NCI-H460 (cell line): ENCODE measurements around the gene CDH23. TPM values are rescaled to one million over a fixed set of nuclear protein-coding genes. Genes with fewer than 3 reads are reported as not detected.

Experiments
- DNase-seq: peaks from one replicate; pipeline ENCODE4 v3.0.0-alpha.2; 2016; ENCODE audit warnings: low read depth; ENCODE audit errors: extremely low read depth
- total RNA-seq: library from RNA; depleted of rRNA; stranded (reverse); fragments of >200 nt; shearing (Covaris generic); gene quantifications from 2 replicates; pipeline ENCODE4 v1.2.3, GENCODE V29; 2014

The CDH23 gene
- total RNA-seq, 1 experiment from 2014 or later = under 0.01 TPM

DNA sequence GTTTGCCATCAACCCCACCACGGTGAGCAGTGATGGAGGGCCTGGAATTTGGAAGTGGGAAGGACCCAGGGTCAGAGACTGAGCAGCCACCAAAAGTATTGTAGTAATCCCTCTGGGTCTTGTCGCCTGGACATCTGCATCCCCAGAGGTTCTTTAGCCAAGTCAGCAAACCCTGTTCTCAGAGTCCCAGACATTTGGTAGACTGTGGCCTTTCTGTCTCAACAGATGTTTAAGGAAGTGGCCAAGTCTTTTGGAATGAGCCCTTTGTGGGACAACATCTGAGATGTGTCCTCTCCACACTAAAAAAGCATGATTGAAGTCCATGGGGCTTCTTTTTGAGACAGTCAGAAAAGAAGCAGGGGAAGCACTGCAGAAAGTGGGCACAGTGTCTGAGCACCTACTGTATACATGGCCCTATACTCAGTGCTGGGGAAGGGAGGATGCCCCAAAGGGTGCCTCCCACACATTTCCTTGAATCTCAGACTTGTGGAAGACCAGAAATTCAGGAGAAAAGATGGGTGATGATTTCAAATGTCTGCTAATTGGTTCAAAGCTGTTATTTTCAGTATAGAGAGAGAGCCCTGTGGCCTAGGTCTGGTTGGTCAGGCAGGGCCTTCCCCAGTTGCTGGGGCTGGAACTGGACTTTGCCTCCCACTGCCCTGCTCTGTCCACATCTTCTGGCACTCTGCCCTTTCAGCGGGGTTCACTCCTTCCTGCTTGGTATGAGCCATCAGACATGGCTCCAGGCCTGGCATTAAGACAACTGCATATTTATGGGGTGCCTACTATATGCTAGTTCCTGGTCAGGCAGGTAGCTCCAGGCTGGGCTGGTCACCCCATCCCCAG is 403.1 kb downstream of the CDH23 start:
- no peak for DNase-seq

DNA sequence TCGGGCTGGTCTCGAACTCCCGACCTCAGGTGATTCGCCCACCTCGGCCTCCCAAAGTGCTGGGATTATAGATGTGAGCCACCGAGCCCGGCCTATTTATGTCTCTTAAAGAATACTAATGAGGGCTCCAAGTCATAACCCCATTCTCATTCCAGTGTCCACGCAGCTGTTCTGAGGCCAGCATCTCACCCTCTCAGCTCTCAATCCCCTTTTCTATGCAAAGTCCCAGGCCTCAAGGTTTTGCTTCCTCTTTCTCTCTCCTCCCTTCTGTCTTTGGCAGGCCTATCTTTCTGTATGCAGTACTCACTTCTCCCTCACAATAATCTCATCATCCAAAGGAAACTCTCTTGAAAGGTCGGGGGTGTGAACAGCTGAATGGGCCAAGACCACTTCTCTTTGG is 404.6 kb downstream of the CDH23 start:
- no peak for DNase-seq

DNA sequence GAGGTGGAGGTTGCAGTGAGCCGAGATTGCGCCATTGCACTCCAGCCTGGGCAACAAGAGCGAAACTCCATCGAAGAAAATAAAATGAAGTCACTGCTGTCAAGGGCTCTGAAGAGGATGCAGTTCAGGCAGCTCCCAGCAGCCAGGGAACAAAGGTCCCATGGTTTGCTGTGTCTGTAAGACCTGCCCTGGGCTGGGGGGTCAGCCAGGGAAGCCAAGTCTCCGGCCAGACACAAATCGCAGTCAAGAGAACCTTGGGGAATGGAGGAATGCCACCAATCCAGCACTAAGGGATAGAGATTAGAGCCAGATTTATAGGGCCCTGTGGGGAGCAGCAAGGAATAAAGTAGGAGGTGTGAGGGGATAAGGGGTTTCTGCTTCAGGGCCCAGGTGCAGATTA is 405.5 kb downstream of the CDH23 start:
- DNase-seq = no peak

DNA sequence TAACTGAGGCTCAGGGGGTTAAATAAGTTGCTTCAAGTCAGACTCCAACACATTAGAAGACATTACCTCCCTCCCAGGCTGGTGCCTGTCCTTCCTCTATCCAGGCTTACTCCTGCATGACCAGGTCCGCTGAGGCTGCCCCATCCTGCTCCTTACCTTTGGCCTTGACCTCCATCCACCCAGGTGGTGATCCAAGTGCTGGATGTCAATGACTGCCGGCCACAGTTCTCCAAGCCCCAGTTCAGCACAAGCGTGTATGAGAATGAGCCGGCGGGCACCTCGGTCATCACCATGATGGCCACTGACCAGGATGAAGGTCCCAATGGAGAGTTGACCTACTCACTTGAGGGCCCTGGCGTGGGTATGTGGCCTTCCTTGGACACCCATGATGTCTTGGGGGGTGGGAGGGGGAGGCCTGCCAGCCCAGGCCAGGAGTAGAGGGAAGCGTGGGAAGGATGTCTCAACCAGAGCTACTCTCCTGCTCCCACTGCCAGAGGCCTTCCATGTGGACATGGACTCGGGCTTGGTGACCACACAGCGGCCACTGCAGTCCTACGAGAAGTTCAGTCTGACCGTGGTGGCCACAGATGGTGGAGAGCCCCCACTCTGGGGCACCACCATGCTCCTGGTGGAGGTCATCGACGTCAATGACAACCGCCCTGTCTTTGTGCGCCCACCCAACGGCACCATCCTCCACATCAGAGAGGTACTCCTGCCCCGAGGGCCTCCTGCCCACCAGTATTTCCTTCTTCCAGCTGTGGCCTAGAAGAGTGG is 406.2 kb downstream of the CDH23 start:
- DNase-seq = no peak

GRCh38 chr10:71804077-71804476 is 407.4 kb downstream of the CDH23 start:
- no peak for DNase-seq

DNA sequence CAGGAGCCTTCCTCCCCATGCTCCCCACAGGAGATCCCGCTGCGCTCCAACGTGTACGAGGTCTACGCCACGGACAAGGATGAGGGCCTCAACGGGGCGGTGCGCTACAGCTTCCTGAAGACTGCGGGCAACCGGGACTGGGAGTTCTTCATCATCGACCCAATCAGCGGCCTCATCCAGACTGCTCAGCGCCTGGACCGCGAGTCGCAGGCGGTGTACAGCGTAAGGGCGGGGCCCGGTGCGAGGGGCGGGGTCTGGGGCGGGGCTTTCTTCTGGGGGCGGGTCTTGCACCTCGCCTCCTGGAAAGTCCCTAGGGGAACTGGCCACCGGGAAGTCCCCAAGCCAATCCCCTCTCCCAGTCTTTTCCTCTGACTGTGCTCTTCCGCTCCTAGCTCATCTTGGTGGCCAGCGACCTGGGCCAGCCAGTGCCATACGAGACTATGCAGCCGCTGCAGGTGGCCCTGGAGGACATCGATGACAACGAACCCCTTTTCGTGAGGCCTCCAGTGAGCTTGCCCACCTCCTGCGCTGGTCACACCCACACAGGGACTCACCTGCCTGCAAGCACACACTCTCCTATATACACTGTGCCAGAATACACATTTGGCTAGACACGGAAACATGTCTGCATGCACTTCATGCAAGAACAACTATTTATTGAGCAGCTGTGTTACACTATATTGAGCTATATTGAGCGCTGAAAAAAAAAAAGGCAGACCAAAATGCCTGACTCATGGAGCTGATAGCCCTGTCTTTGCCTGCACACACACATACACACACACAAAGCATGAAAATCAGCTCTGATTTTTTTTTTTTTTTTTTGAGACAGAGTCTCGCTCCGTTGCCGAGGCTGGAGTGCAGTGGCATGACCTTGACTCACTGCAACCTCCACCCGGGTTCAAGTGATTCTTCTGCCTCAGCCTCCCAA is 409.3 kb downstream of the CDH23 start:
- no peak for DNase-seq

DNA sequence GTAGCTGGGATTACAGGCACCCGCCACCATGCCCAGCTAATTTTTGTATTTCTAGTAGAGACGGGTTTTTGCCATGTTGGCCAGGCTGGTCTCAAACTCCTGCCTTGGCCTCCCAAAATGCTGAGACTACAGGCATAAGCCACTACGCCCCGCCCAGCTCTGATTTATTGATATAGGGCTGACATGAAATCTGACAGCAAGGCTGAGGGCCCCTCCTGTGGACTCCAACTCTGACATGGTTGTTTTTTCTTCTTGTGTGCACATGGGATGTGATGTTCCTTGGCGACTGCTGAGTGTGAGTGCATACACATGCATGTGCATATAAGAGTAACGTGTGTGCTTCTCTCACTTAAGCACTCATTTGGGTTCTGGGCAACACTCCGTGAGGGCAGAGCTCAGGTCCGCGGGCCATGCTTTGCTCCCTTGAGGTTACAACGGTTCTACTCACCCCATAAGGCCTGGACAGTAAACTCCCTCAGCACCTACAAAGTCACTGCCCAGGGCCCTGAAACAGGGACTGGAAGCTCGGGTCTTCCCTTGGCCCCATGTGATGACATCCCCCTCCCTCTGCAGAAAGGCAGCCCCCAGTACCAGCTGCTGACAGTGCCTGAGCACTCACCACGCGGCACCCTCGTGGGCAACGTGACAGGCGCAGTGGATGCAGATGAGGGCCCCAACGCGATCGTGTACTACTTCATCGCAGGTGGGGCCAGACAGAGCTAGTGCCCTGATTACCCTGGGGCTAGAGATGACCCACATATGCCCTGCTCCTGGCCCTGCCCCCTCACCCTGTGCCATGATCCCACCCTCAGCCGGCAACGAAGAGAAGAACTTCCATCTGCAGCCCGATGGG is 410.2 kb downstream of the CDH23 start:
- DNase-seq = no peak

- no peak for DNase-seq
These were observed 411.1 kb downstream of the CDH23 start for GRCh38 chr10:71807557-71808510.

DNA sequence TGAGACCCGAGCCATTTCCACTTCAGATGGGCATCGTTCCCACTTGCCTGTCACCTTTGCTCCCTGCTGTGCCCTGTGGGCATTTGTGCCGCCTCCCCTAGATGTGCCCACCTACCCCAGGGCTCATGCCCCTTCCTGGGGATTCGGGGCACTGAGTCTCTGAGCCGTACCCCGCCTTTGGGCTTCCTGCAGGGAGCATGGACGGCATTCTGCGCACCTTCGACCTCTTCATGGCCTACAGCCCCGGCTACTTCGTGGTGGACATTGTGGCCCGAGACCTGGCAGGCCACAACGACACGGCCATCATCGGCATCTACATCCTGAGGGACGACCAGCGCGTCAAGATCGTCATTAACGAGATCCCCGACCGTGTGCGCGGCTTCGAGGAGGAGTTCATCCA is 412.9 kb downstream of the CDH23 start:
- DNase-seq = no peak

GRCh38 chr10:71810048-71810750 is 413.5 kb downstream of the CDH23 start:
- DNase-seq = no peak

GRCh38 chr10:71811351-71811750 is 414.6 kb downstream of the CDH23 start:
- DNase-seq = no peak

- DNase-seq = peak; percentile 42
These were observed 415.5 kb downstream of the CDH23 start for GRCh38 chr10:71812016-71812912.

- no peak for DNase-seq
These were observed 416.3 kb downstream of the CDH23 start for GRCh38 chr10:71812913-71813590.

GRCh38 chr10:71814922-71815411 is 418.2 kb downstream of the CDH23 start:
- no peak for DNase-seq

- no peak for DNase-seq
These were observed 418.9 kb downstream of the CDH23 start for GRCh38 chr10:71815515-71816130.

GRCh38 chr10:71816421-71816851 is 419.7 kb downstream of the CDH23 start:
- DNase-seq = no peak
